Liver (tissue), 9 donors: ENCODE results near the gene MAPKAPK2. TPM values are rescaled to one million over a fixed set of nuclear protein-coding genes. Genes with fewer than 3 reads are reported as not detected.

Experiments
- DNase-seq: peaks from one replicate; pipeline ENCODE4 v3.0.0-alpha.2; 2017; ENCODE audit warnings: low spot score
- H3K27ac ChIP-seq, 2 donors: one replicate each; pipeline ENCODE4 v1.7.0; 2013; ENCODE audit warnings: inconsistent platforms in 2 of 2, low read length in 2 of 2, control low read depth in 1 of 2, low read depth in 1 of 2, mild to moderate bottlenecking in 1 of 2
- H3K27me3 ChIP-seq, 4 donors: one replicate each; pipeline versions ENCODE4 v1.6.1 to v1.7.0; 2013; ENCODE audit warnings: low read length in 3 of 4, inconsistent platforms in 1 of 4, mild to moderate bottlenecking in 1 of 4, moderate library complexity in 1 of 4; ENCODE audit not compliant: control insufficient read depth in 4 of 4, insufficient read depth in 4 of 4
- H3K36me3 ChIP-seq, 4 donors: one replicate each; pipeline versions ENCODE4 v1.6.1 to v1.7.0; 2013; ENCODE audit warnings: low read length in 3 of 4, mild to moderate bottlenecking in 3 of 4, low read depth in 1 of 4, moderate library complexity in 1 of 4; ENCODE audit not compliant: control insufficient read depth in 4 of 4, insufficient read depth in 3 of 4
- H3K4me1 ChIP-seq, 4 donors: one replicate each; pipeline versions ENCODE4 v1.6.1 to v1.7.0; 2013; ENCODE audit warnings: low read length in 3 of 4, mild to moderate bottlenecking in 3 of 4, moderate library complexity in 1 of 4; ENCODE audit not compliant: control insufficient read depth in 4 of 4, insufficient read depth in 4 of 4
- H3K4me3 ChIP-seq, 3 donors: one replicate each; pipeline versions ENCODE4 v1.6.1 to v1.7.0; 2013; ENCODE audit warnings: low read length in 3 of 3, control low read depth in 1 of 3, low read depth in 1 of 3, mild to moderate bottlenecking in 1 of 3
- H3K9ac ChIP-seq, 2 donors: one replicate each; pipeline ENCODE4 v1.7.0; 2013; ENCODE audit warnings: low read length in 2 of 2, mild to moderate bottlenecking in 2 of 2, moderate library complexity in 2 of 2, control low read depth in 1 of 2, low read depth in 1 of 2
- H3K9me3 ChIP-seq, 4 donors: one replicate each; pipeline versions ENCODE4 v1.6.1 to v1.7.0; 2013; ENCODE audit warnings: low read length in 3 of 4; ENCODE audit not compliant: control insufficient read depth in 4 of 4
- ATF3 ChIP-seq: IDR thresholded peaks from 2 replicates; pipeline ENCODE4 v1.6.1; 2016; ENCODE audit warnings: antibody characterized with exemption
- CTCF ChIP-seq: fragments of 150-350 bp; IDR thresholded peaks from 2 replicates; pipeline ENCODE4 v1.5.1; 2017; ENCODE audit warnings: improper control_type of control experiment, low read depth, low read length; ENCODE audit not compliant: missing input control
- EGR1 ChIP-seq, 2 donors: IDR thresholded peaks; 2 replicates each; pipeline ENCODE4 v1.6.1; 2016 to 2018; ENCODE audit warnings: antibody characterized with exemption in 2 of 2, low read depth in 2 of 2
- FOXA1 ChIP-seq: IDR thresholded peaks from 2 replicates; pipeline ENCODE4 v1.6.1; 2016; ENCODE audit warnings: antibody characterized with exemption
- FOXA2 ChIP-seq: IDR thresholded peaks from 2 replicates; pipeline ENCODE4 v1.6.1; 2016; ENCODE audit warnings: antibody characterized with exemption
- GABPA ChIP-seq, 2 donors: IDR thresholded peaks in 1 of 2; conservative IDR thresholded peaks in 1 of 2; 2 replicates each; pipeline ENCODE4 v1.6.1; 2016; ENCODE audit warnings: antibody characterized with exemption in 2 of 2, mild to moderate bottlenecking in 1 of 2, moderate library complexity in 1 of 2
- HNF4A ChIP-seq, 2 donors: conservative IDR thresholded peaks; 2 replicates each; pipeline ENCODE4 v1.6.1; 2016; ENCODE audit warnings: antibody characterized with exemption in 2 of 2, mild to moderate bottlenecking in 2 of 2
- HNF4G ChIP-seq: IDR thresholded peaks from 2 replicates; pipeline ENCODE4 v1.6.1; 2016; ENCODE audit warnings: antibody characterized with exemption
- JUND ChIP-seq, 2 donors: IDR thresholded peaks; 2 replicates each; pipeline ENCODE4 v1.6.1; 2016; ENCODE audit warnings: antibody characterized with exemption in 2 of 2
- MAX ChIP-seq: IDR thresholded peaks from 2 replicates; pipeline ENCODE4 v1.6.1; 2016; ENCODE audit warnings: antibody characterized with exemption
- NR2F2 ChIP-seq: IDR thresholded peaks from 2 replicates; pipeline ENCODE4 v1.6.1; 2016; ENCODE audit warnings: antibody characterized with exemption
- RAD21 ChIP-seq, 2 donors: IDR thresholded peaks; 2 replicates each; pipeline ENCODE4 v1.6.1; 2016; ENCODE audit warnings: antibody characterized with exemption in 2 of 2, mild to moderate bottlenecking in 2 of 2
- REST ChIP-seq: IDR thresholded peaks from 2 replicates; pipeline ENCODE4 v1.6.1; 2016; ENCODE audit warnings: antibody characterized with exemption, mild to moderate bottlenecking
- RXRA ChIP-seq, 2 donors: IDR thresholded peaks; 2 replicates each; pipeline ENCODE4 v1.6.1; 2017 to 2018; ENCODE audit warnings: antibody characterized with exemption in 2 of 2, mild to moderate bottlenecking in 1 of 2
- SP1 ChIP-seq: IDR thresholded peaks from 2 replicates; pipeline ENCODE4 v1.6.1; 2018; ENCODE audit warnings: antibody characterized with exemption, mild to moderate bottlenecking
- TAF1 ChIP-seq: conservative IDR thresholded peaks from 2 replicates; pipeline ENCODE4 v1.6.1; 2016; ENCODE audit warnings: antibody characterized with exemption, mild to moderate bottlenecking
- YY1 ChIP-seq: IDR thresholded peaks from 2 replicates; pipeline ENCODE4 v1.6.1; 2016; ENCODE audit warnings: antibody characterized with exemption, mild to moderate bottlenecking
- ZBTB33 ChIP-seq: IDR thresholded peaks from 2 replicates; pipeline ENCODE4 v1.6.1; 2016; ENCODE audit warnings: antibody characterized with exemption
- WGBS: extraction: QIAGEN DNeasy Blood & Tissue Kit; methylation state at CpG from one replicate; pipeline ENCODE4 v1.1.7; 2013; 5-methylcytosine and 5-hydroxymethylcytosine counted together
- polyA plus RNA-seq, 2 donors: library from polyadenylated mRNA; stranded (reverse) in 1 of 2; unstranded in 1 of 2; fragments of 200-250 nt in 1 of 2; fragments of >200 nt in 1 of 2; fragmentation: Nextera tagmentation in 1 of 2; extraction: Ambion mirVana in 1 of 2; gene quantifications; one replicate each; pipeline versions ENCODE4 v1.2.1 to v1.2.3, GENCODE V29; 2013 to 2015
- total RNA-seq, 2 donors: library from RNA; depleted of rRNA; stranded (reverse); fragments of >200 nt; gene quantifications; one replicate each; pipeline ENCODE4 v1.2.3, GENCODE V29; 2014
- donor health status: healthy.
- donor health status: healthy.
- donor health status: healthy.
- donor health status: healthy.
- donor health status: healthy.

The MAPKAPK2 gene
- total and polyA plus RNA-seq, 4 donors, result 7.5 to 24.5 (median 14.7) TPM

GRCh38 chr1:206646504-206646903 is 38.2 kb upstream of the MAPKAPK2 start:
- H3K27me3 ChIP-seq, result no peaks in the 10 kb centered on the region
- peaks cover 3 to 7% (median 5%) of the 10 kb centered on the region in 4 donors for H3K36me3 ChIP-seq
- WGBS, result 89% methylated on average over 1 of the region's 1 CpG
- no peak overlapping the region for H3K4me3 ChIP-seq
- no peak overlapping the region for H3K9ac ChIP-seq
- no peak for TF ChIP-seq NR2F2
- no peak for TF ChIP-seq ZBTB33
- TF ChIP-seq RAD21 (IDR thresholded peaks at IDR 0.05), result no peak
- no peak for TF ChIP-seq REST
- TF ChIP-seq MAX, result no peak
- no peak for TF ChIP-seq RXRA (IDR thresholded peaks at IDR 0.05)
- TF ChIP-seq EGR1 (IDR thresholded peaks at IDR 0.05; ENCODE audit: low read depth in 2 of 2), result no peak
- no peak for TF ChIP-seq YY1
- no peak for TF ChIP-seq FOXA2
- TF ChIP-seq CTCF, result no peak
- no peak for TF ChIP-seq HNF4A (conservative IDR thresholded peaks at IDR 0.05)
- TF ChIP-seq JUND (IDR thresholded peaks at IDR 0.05), result no peak
- TF ChIP-seq GABPA (IDR thresholded peaks at IDR 0.05 in 1 of 2, conservative IDR thresholded peaks at IDR 0.05 in 1 of 2), result no peak
- TF ChIP-seq TAF1, result no peak
- TF ChIP-seq SP1, result no peak
- TF ChIP-seq HNF4G, result no peak
- no peak for TF ChIP-seq ATF3
- TF ChIP-seq FOXA1, result no peak
- peaks cover 0 to 2% (median 0%) of the 10 kb centered on the region in 4 donors for H3K4me1 ChIP-seq
- H3K27ac ChIP-seq, result no peak overlapping the region
- DNase-seq, result no peak
- no peaks in the 10 kb centered on the region for H3K9me3 ChIP-seq
